HCT116 (cell line): ENCODE measurements around the gene ABCC11.

Experiments used
- EGR1 ChIP-seq: IDR thresholded peaks from 2 replicates; pipeline ENCODE4 v1.6.1; 2012; ENCODE audit warnings: low read depth
- EZH2 ChIP-seq: fragments of 200-600 bp; sonication (generic); IDR thresholded peaks from 2 replicates; pipeline ENCODE4 v1.6.1; 2017; ENCODE audit warnings: antibody characterized with exemption, mixed run types
- POLR2A ChIP-seq: IDR thresholded peaks from 2 replicates; pipeline ENCODE4 v1.7.0; 2011; ENCODE audit warnings: borderline replicate concordance; ENCODE audit not compliant: insufficient read depth, insufficient read length; ENCODE audit errors: extremely low read depth
- POLR2AphosphoS5 ChIP-seq: IDR thresholded peaks from 2 replicates; pipeline ENCODE4 v1.6.1; 2011; ENCODE audit warnings: mild to moderate bottlenecking, low read depth, low read length, moderate library complexity
- TF ChIP-seq, protein P1 (sequence below): IDR thresholded peaks from 2 replicates; pipeline ENCODE4 v1.6.1; 2012
- TF ChIP-seq, protein P2 (sequence below), 3 experiments: fragments of 200-600 bp in 1 of 3; sonication (generic) in 1 of 3; IDR thresholded peaks in 2 of 3; conservative IDR thresholded peaks in 1 of 3; 2 replicates each; pipeline ENCODE4 v1.5.1; 2012 to 2017; ENCODE audit warnings: low read depth in 2 of 3, low read length in 2 of 3, antibody characterized with exemption in 1 of 3, borderline replicate concordance in 1 of 3, control low read depth in 1 of 3, mild to moderate bottlenecking in 1 of 3, mixed read lengths in 1 of 3, mixed run types in 1 of 3, moderate library complexity in 1 of 3; ENCODE audit not compliant: insufficient read depth in 1 of 3

DNA sequence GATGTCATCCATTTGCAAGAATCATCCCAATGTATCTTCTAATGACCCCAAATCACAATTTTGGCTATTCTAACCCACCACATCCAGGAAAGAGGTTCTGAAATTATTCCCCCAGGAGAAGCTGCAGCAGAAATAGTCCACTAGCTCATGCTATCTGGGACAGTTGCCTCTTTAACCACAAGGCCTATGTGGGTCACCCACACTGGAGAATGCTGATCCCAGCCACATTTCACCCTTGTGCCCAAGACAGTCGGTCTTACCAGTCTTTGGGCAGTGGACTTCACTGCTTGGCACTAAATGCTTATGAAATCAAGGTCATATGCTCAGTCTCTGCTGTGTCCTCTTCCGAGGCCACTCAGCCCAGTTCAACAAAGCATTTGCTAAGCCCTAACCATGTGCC is 118.6 kb downstream of the ABCC11 start:
- TF ChIP-seq POLR2AphosphoS5, result no peak
- TF ChIP-seq, protein P1, sequence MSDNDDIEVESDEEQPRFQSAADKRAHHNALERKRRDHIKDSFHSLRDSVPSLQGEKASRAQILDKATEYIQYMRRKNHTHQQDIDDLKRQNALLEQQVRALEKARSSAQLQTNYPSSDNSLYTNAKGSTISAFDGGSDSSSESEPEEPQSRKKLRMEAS, result no peak
- TF ChIP-seq, protein P2, sequence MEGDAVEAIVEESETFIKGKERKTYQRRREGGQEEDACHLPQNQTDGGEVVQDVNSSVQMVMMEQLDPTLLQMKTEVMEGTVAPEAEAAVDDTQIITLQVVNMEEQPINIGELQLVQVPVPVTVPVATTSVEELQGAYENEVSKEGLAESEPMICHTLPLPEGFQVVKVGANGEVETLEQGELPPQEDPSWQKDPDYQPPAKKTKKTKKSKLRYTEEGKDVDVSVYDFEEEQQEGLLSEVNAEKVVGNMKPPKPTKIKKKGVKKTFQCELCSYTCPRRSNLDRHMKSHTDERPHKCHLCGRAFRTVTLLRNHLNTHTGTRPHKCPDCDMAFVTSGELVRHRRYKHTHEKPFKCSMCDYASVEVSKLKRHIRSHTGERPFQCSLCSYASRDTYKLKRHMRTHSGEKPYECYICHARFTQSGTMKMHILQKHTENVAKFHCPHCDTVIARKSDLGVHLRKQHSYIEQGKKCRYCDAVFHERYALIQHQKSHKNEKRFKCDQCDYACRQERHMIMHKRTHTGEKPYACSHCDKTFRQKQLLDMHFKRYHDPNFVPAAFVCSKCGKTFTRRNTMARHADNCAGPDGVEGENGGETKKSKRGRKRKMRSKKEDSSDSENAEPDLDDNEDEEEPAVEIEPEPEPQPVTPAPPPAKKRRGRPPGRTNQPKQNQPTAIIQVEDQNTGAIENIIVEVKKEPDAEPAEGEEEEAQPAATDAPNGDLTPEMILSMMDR (IDR thresholded peaks at IDR 0.05 in 2 of 3, conservative IDR thresholded peaks at IDR 0.05 in 1 of 3; ENCODE audit: borderline replicate concordance in 1 of 3, insufficient read depth in 1 of 3, low read depth in 2 of 3, low read length in 2 of 3), result no peak
- no peak for TF ChIP-seq POLR2A
- TF ChIP-seq EZH2, result no peak
- TF ChIP-seq EGR1, result no peak
